ENCODE results near the gene CHST2.

CHST2 gene

DNA sequence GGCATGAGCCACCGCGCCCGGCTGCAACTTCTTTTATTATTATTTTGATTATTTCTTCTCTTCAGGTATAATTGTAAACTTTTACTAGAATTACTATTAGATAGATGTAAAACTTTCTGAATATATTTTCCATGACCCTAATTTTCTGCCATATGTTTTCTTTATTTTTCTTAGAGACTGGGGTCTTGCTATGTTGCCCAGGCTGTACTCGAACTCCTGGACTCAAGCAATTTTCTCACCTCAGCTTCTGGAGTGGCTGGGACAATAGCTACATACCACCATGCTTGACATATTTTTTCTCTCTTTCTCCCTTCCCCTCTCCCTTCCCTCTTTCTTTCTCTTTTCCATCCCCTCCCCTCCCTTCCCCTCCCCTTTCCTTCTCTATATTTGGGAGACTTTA lies 29.6 kb upstream of the CHST2 start:
- H3K4me3 ChIP-seq (ENCODE audit: low read length), result no peak overlapping the region
- TF ChIP-seq ZNF274 (IDR thresholded peaks at IDR 0.05; ENCODE audit: low read depth, low read length), result no peak

GRCh38 chr3:143090486-143090885 lies 29.1 kb upstream of the CHST2 start:
- no peak overlapping the region for H3K4me3 ChIP-seq (ENCODE audit: low read length)
- no peak for TF ChIP-seq ZNF274 (IDR thresholded peaks at IDR 0.05; ENCODE audit: low read depth, low read length)

DNA sequence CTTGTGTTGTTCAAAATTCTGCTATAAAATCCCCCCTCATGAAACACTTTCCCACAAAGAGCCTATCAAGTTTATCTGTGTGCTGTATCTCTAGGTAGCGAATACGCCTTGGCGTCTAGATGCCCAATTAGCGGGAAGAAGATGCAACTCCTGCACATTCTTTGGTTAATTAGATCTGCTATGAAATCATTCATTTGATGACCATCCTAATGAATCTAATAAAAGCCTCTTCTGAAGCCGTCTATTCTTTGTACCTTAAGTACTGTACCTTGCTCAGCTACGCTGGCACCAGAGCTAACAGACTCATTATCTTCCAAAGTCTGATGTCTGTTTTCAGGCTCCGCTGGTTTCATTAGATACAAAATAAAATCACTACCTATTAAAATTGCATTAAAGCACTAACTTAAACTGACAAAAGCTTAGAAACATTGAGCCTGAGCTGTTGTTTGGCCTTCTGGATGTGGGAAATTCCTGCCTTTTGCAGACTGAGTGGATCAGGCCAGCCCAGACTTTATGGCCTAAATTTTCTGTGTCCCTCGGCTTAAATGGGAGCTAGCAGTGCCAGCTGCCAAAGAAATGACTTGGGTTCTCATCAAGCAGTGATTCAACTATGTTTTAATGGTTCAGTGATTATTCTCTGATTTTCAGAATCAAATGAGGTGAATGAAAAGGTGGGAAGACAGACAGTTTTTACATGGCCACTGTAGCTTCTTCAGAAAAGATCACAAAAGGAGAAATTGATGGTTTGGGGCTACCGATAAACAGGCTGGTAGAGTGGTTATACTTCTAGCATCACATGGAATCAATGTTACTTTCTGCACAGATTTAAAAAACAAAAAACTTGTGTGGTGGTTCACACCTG lies 28.4 kb upstream of the CHST2 start:
- no peak for TF ChIP-seq ZNF274 (IDR thresholded peaks at IDR 0.05; ENCODE audit: low read depth, low read length)
- H3K4me3 ChIP-seq (ENCODE audit: low read length), result no peak overlapping the region

GRCh38 chr3:143092191-143092590 lies 27.4 kb upstream of the CHST2 start:
- no peak for TF ChIP-seq ZNF274 (IDR thresholded peaks at IDR 0.05; ENCODE audit: low read depth, low read length)
- no peak overlapping the region for H3K4me3 ChIP-seq (ENCODE audit: low read length)

GRCh38 chr3:143095813-143096212 lies 23.8 kb upstream of the CHST2 start:
- no peak overlapping the region for H3K4me3 ChIP-seq (ENCODE audit: low read length)
- no peak for TF ChIP-seq ZNF274 (IDR thresholded peaks at IDR 0.05; ENCODE audit: low read depth, low read length)

DNA sequence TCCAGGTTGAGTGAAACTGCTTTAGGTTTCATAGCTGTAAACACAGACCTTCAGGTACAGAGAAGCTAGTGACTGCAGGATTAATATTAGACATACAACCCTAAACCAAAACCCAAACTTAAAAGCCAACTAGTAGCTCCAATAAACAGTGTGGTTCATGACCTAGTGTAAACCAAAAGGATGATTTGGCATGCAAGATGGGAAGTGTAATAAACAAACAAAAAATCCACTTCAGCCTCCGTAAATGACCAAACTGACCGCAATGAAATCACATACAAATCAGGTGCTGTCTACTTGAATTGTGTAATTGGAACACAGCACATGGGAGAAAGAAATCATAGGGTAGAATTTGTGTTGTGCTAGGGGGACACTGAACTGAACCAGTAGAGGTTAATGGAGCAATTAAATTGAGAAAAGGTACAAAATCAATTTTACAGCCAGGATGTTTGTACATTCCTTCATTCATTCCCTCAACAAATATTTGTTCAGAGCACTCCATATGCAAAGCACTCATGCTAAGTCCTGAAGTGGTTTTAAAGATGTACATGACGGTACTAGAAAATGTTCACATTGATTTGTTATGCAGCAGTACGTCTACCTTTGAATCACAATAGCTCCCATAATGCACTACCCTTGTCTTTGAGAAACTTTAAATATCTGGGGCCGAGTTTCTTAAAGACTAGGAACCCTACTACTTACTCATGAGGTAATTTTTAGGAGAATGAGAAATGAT lies 21.4 kb upstream of the CHST2 start:
- no peak for TF ChIP-seq ZNF274 (IDR thresholded peaks at IDR 0.05; ENCODE audit: low read depth, low read length)

DNA sequence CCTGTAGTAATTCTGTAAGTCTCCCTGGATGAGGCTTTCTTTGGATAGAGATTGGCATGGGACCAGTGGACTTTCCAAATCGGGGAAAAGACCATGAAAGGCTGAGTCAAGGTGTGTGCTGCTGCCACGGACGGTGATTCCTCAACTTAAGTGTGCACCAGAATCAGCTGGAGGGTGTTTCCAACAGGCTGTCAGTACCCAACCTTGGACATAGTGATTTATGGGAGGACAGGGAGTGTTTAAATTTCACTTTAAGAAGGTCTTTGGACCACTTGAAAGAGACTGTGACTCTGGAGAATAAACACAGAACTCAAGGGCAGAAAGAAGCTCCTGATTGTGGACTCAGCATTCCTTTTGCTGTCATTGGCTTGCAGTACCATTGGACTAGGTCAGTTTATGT lies 20.4 kb upstream of the CHST2 start:
- no peak for TF ChIP-seq ZNF274 (IDR thresholded peaks at IDR 0.05; ENCODE audit: low read depth, low read length)
- H3K4me3 ChIP-seq (ENCODE audit: low read length), result no peak overlapping the region

More for the DNA sequence above, 21.4 kb upstream of the CHST2 start:
- H3K4me3 ChIP-seq (ENCODE audit: low read length), result no peak overlapping the region

- TF ChIP-seq ZNF274 (IDR thresholded peaks at IDR 0.05; ENCODE audit: low read depth, low read length), result no peak
- no peak overlapping the region for H3K4me3 ChIP-seq (ENCODE audit: low read length)
Observed at GRCh38 chr3:143099690-143100089, 19.9 kb upstream of the CHST2 start.

DNA sequence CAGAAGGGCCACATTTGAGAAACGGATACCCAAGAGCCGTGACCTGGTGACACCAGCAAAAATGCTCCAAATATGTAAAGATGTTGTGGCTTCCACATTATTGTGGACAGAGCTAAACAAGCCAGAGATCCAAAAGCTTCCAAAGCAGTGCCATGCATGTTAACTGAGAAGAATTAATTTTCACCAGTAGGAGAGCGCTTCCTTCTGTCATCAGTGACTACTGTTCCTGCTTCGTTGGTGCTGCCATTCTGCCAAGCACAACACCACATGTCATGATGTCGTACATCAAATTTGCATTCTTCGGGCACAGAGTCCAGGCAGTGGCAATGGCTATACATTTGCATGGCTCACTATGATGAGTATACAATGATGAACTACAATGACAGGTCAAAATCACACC lies 19.1 kb upstream of the CHST2 start:
- TF ChIP-seq ZNF274 (IDR thresholded peaks at IDR 0.05; ENCODE audit: low read depth, low read length), result no peak
- H3K4me3 ChIP-seq (ENCODE audit: low read length), result no peak overlapping the region

- no peak for TF ChIP-seq ZNF274 (IDR thresholded peaks at IDR 0.05; ENCODE audit: low read depth, low read length)
- no peak overlapping the region for H3K4me3 ChIP-seq (ENCODE audit: low read length)
Observed at GRCh38 chr3:143101792-143102381, 17.7 kb upstream of the CHST2 start.

- TF ChIP-seq ZNF274 (IDR thresholded peaks at IDR 0.05; ENCODE audit: low read depth, low read length), result no peak
Observed at GRCh38 chr3:143103652-143104051, 15.9 kb upstream of the CHST2 start.

GRCh38 chr3:143105170-143105569 lies 14.4 kb upstream of the CHST2 start:
- TF ChIP-seq ZNF274 (IDR thresholded peaks at IDR 0.05; ENCODE audit: low read depth, low read length), result no peak
- H3K4me3 ChIP-seq (ENCODE audit: low read length), result no peak overlapping the region

More at GRCh38 chr3:143103652-143104051, 15.9 kb upstream of the CHST2 start:
- no peak overlapping the region for H3K4me3 ChIP-seq (ENCODE audit: low read length)

DNA sequence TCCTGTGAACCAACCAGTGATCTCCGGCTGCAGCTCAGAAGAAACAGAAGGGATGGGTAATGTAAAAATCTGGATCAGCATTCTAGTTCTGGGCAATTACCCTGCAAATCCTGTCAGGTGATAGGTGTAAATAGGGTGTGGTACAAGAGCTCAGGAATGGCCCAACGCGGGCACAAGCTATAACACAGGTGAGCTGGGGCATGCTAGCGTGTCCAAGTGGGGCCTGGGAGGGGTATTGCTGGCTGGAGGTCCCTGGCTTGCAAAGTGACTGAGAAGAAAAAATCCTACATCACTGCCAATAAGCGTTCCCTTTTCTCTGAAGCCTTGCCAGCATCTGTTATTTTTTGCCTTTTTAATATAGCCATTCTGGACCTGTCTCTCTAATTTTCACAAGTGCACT lies 9.7 kb upstream of the CHST2 start:
- no peak for TF ChIP-seq ZNF274 (IDR thresholded peaks at IDR 0.05; ENCODE audit: low read depth, low read length)
- H3K4me3 ChIP-seq (ENCODE audit: low read length), result no peak overlapping the region

- H3K4me3 ChIP-seq (ENCODE audit: low read length), result no peak overlapping the region
- TF ChIP-seq ZNF274 (IDR thresholded peaks at IDR 0.05; ENCODE audit: low read depth, low read length), result no peak
Observed at GRCh38 chr3:143110371-143110770, 9.2 kb upstream of the CHST2 start.

- H3K4me3 ChIP-seq (ENCODE audit: low read length), result peak overlapping the region; percentile 75; the same call in 1 of the 2 replicates
- no peak for TF ChIP-seq ZNF274 (IDR thresholded peaks at IDR 0.05; ENCODE audit: low read depth, low read length)
Observed at GRCh38 chr3:143118630-143119008, 952 bp upstream of the CHST2 start.
